Right lobe of liver (tissue), 6 donors: Measurements from ENCODE around the gene VSX1. TPM values are rescaled to one million over a fixed set of nuclear protein-coding genes. Genes with fewer than 3 reads are reported as not detected.
A peak's percentile ranks its signal among the peaks of the same experiment; 100 is the strongest.

Experiments
- ATAC-seq, 4 donors: fragments of 200-7000 bp; cut with Tn5 transposase; one replicate each; pipeline ENCODE4 v1.9.1; 2020; ENCODE audit warnings: mild to moderate bottlenecking in 4 of 4, moderate library complexity in 4 of 4
- DNase-seq, 3 donors: peaks; one replicate each; pipeline ENCODE4 v3.0.0-alpha.2; 2020
- H3K27ac ChIP-seq, 3 donors: fragments of 200-600 bp; one replicate each; pipeline ENCODE4 v1.8.0; 2022
- H3K27me3 ChIP-seq, 2 donors: fragments of 200-600 bp; one replicate each; pipeline ENCODE4 v1.8.0; 2022
- H3K36me3 ChIP-seq, 4 donors: fragments of 200-600 bp; sonication (generic) in 1 of 4; one replicate each; pipeline versions ENCODE4 v1.5.1 to v1.8.0; 2017 to 2022; ENCODE audit warnings: control low read depth in 1 of 4
- H3K4me1 ChIP-seq, 4 donors: fragments of 200-600 bp; sonication (generic) in 1 of 4; one replicate each; pipeline versions ENCODE4 v1.5.1 to v1.8.0; 2017 to 2022; ENCODE audit warnings: control low read depth in 1 of 4
- H3K4me3 ChIP-seq, 3 donors: fragments of 200-600 bp; one replicate each; pipeline ENCODE4 v1.8.0; 2022
- H3K9me3 ChIP-seq, 4 donors: fragments of 200-600 bp; sonication (generic) in 1 of 4; one replicate each; pipeline versions ENCODE4 v1.5.1 to v1.8.0; 2017 to 2022; ENCODE audit warnings: control low read depth in 1 of 4
- POLR2A ChIP-seq: fragments of 450-650 bp; IDR thresholded peaks from one replicate; pipeline ENCODE4 v1.6.1; 2017; ENCODE audit warnings: antibody characterized with exemption, mild to moderate bottlenecking
- WGBS: methylation state at CpG from one replicate; pipeline ENCODE4 v1.1.6; 2018; ENCODE audit warnings: low coverage, low lambda C conversion rate; ENCODE audit not compliant: insufficient coverage; ENCODE audit errors: missing lambda C conversion rate; 5-methylcytosine and 5-hydroxymethylcytosine counted together
- intact Hi-C, 2 donors: fragments of 100-400 bp; cut with DNase I; formaldehyde crosslinking; loops; one replicate each; pipeline versions ENCODE4 v1.11.2 to v1.14.1; 2022
- total RNA-seq, 6 experiments: library from RNA; depleted of rRNA in 2 of 6; stranded (reverse); fragments of >200 nt in 2 of 6; fragmentation: NEBNext Ultra II Directional in 3 of 6; extraction: Animal tissue kit (Norgen Biotek cat#: 25700) in 3 of 6; gene quantifications; one replicate each; pipeline versions ENCODE4 v1.1.0 to v1.2.4, GENCODE V29; 2016 to 2023
- TF ChIP-seq, protein P1 (sequence below), 4 donors: fragments of 200-600 bp in 3 of 4; fragments of 450-650 bp in 1 of 4; IDR thresholded peaks; one replicate each; pipeline versions ENCODE4 v1.5.1 to v1.8.0; 2016 to 2022; ENCODE audit warnings: antibody characterized with exemption in 4 of 4, mild to moderate bottlenecking in 2 of 4
- donor health status: DM: no; HTN: yes; CAD: no.
- donor health status: DM: no; HTN: no; CAD: no.
- donor health status: DM: no; HTN: no; CAD: no.
- donor health status: DM: no; HTN: yes; CAD: no.
- donor health status: DM: no; HTN: yes; CAD: no.

The VSX1 gene
- total RNA-seq, 6 experiments from 2014 or later: 0.25 to 0.73 TPM; not detected in 4

DNA sequence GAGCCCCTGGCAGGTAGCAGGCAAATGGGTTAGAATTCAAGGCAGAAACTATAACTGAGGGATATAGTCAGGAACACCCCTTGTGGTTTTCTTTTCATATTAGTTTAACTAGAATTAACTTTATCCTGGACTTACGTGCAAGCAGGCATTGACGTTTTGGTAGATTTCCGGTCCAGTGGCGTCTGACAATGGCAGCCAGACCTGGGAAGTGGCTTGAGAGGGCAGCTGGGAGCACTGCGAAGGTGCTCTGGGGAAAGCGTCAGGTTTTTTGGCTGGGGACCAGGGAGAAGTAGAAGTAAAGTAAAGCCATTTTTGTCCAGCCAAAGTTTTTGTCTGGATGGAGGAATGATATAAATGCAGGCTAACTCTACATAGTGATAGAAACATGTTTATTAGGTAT is 15.6 kb downstream of the VSX1 start:
- Histone ChIP-seq H3K4me3 (no peak overlapping the region), H3K27me3 (no peaks in the 10 kb centered on the region), H3K9me3 (no peaks in the 10 kb centered on the region), H3K4me1 (peaks cover 0 to 17% (median 0%) of the 10 kb centered on the region in 4 donors), H3K36me3 (no peaks in the 10 kb centered on the region), H3K27ac (no peak overlapping the region)
- 5% methylated on average over 6 of the region's 6 CpGs for WGBS
- intact Hi-C loops: no loop called here
- TF ChIP-seq, protein P1, sequence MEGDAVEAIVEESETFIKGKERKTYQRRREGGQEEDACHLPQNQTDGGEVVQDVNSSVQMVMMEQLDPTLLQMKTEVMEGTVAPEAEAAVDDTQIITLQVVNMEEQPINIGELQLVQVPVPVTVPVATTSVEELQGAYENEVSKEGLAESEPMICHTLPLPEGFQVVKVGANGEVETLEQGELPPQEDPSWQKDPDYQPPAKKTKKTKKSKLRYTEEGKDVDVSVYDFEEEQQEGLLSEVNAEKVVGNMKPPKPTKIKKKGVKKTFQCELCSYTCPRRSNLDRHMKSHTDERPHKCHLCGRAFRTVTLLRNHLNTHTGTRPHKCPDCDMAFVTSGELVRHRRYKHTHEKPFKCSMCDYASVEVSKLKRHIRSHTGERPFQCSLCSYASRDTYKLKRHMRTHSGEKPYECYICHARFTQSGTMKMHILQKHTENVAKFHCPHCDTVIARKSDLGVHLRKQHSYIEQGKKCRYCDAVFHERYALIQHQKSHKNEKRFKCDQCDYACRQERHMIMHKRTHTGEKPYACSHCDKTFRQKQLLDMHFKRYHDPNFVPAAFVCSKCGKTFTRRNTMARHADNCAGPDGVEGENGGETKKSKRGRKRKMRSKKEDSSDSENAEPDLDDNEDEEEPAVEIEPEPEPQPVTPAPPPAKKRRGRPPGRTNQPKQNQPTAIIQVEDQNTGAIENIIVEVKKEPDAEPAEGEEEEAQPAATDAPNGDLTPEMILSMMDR (IDR thresholded peaks at IDR 0.05): no peak
- TF ChIP-seq POLR2A: no peak
- ATAC-seq: no peak
- peak in 1 of 3 donors; percentile 2 for DNase-seq

DNA sequence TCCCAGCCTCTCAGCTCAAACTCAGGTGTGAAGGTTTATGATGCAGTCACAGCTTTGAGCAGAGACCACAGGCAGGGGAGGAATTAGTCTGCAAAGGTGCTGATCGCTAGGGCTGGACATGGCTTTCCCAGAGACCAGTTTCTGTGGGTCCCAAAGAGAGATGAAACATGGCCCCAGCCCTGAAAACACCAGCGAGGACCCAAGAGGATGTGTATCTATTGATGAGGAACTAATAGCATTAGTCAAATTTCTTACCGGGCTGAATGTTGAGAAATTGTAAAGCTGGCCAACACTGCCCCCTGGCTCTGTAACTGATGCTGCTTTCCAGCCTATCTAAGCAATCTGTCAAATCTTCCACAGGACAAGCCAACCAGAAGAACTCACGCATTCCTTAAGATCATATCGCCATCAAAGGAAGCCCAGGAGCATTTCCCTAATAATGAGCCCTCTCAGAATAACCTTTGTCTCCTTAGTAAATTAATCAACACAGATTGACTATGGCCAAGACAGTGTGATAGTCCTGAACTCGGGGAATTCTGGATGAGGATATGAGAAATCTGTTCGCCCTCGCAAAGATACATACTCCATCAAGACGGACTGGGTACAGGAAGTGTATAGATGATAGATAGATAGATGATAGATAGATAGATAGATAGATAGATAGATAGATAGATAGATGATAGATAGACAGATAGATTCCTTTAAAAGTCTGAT is 16.2 kb downstream of the VSX1 start:
- ATAC-seq (peak; percentile 76 to 89 (median 84)), DNase-seq (peak in 2 of 3 donors; percentile 34 to 62)
- no peak overlapping the region for H3K27ac ChIP-seq

DNA sequence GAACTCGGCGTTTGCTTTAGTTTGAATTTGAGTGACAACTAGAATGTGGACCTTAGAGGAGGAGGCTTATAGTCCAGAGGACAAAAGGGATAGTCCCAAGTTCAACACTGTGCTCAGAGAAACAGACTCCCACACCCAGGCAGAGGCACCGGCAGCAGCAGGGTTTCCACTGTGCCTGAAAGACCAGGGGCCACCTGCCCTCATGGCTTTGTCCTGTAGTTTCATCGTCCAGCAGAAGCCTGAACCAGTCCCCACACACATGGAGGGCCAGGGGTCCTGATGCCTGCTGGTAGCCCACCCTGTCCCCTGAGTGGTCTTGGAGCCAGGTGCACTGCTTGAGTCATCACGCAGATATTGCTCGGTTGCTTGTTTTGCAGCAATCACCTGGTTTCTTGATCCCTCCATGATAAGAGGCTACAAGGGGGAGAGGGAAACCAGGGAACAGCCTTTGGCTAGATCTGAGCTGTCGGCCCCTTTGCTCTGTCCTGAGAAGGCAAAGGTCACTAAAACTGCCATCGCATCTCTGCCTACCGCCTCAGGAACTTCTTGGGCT is 16.8 kb downstream of the VSX1 start:
- Histone ChIP-seq H3K4me3 (no peak overlapping the region), H3K4me1 (peaks cover 0 to 23% (median 0%) of the 10 kb centered on the region in 4 donors), H3K9me3 (no peaks in the 10 kb centered on the region), H3K27ac (no peak overlapping the region), H3K27me3 (no peaks in the 10 kb centered on the region), H3K36me3 (no peaks in the 10 kb centered on the region)
- 43% methylated on average over 4 of the region's 9 CpGs for WGBS
- intact Hi-C loops: no loop called here
- TF ChIP-seq, protein P1 (IDR thresholded peaks at IDR 0.05): no peak
- no peak for TF ChIP-seq POLR2A
- peak in 1 of 3 donors; percentile 9 for DNase-seq
- ATAC-seq: peak in 2 of 4 donors; percentile 34 to 39

More for the DNA sequence above, 16.2 kb downstream of the VSX1 start:
- TF ChIP-seq, protein P1 (IDR thresholded peaks at IDR 0.05): peak; percentile 82 to 90 (median 84)
- TF ChIP-seq POLR2A: no peak
- WGBS: 24% methylated on average over 9 of the region's 9 CpGs
- H3K4me1 ChIP-seq: peaks cover 0 to 23% (median 0%) of the 10 kb centered on the region in 4 donors
- no peak overlapping the region for H3K4me3 ChIP-seq
- intact Hi-C loops: no loop called here
- no peaks in the 10 kb centered on the region for H3K9me3 ChIP-seq
- H3K36me3 ChIP-seq: no peaks in the 10 kb centered on the region
- H3K27me3 ChIP-seq: no peaks in the 10 kb centered on the region

DNA sequence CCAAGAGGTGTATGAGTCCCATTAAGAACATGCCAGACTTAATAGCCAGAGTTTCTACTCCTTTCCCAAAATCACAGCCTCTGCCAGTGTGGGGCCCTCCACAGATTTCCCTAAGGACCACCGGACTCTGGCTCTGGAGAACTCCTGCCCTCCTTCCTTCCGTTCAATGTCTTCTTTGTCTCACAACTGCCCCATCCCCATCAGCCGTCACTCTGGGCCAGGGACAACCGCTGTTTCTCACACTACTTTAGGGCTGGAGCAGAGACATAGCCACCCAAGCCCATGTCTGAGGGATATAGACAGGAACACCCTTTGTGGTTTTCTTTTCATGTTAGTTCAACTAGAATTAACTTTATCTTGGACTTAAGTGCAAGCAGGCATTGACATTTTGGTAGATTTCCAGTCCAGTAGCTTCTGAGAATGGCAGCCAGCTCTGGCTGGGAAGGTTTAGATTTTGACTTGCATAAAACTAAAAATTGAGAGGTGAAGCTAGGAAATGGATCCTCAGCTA is 17.3 kb downstream of the VSX1 start:
- Histone ChIP-seq H3K4me3 (no peak overlapping the region), H3K27ac (no peak overlapping the region), H3K27me3 (no peaks in the 10 kb centered on the region), H3K4me1 (peaks cover 0 to 23% (median 0%) of the 10 kb centered on the region in 4 donors), H3K36me3 (no peaks in the 10 kb centered on the region), H3K9me3 (no peaks in the 10 kb centered on the region)
- intact Hi-C loops: loop anchor here (5.0 kb wide), 1 partner anchor 67 kb away; no protein-coding TSS in a partner anchor
- DNase-seq (peak in 1 of 3 donors; percentile 4), ATAC-seq (no peak)
- 93% methylated on average over 3 of the region's 4 CpGs for WGBS
- no peak for TF ChIP-seq POLR2A
- TF ChIP-seq, protein P1 (IDR thresholded peaks at IDR 0.05): no peak
